SK-MEL-5 (cell line): ENCODE data around the gene HRH2. TPM values are rescaled to one million over a fixed set of nuclear protein-coding genes. Genes with fewer than 3 reads are reported as not detected.

Experiments
- small RNA-seq, 2 experiments: library from RNA; depleted of rRNA; stranded (forward); fragments of <200 nt; gene quantifications; one replicate each; pipeline ENCODE3, GENCODE V24; 2014
- total RNA-seq: library from RNA; depleted of rRNA; stranded (reverse); fragments of >200 nt; shearing (Covaris generic); gene quantifications from 2 replicates; pipeline ENCODE4 v1.2.3, GENCODE V29; 2014; rRNA removed

HRH2 gene
- total RNA-seq, 1 experiment from 2014 or later: 0.55 TPM

Small RNA genes within 50 kb of the gene (small RNA-seq; reads per million reads assigned to genes)
- gene RN7SKP148 (0 to 0.57 reads per million in 2 experiments), gene RNU6-226P (0 reads per million in 2 experiments)

Other genes with a start within 250 kb of the HRH2 start
- not detected in 2 replicates for gene DRD1, start 213.9 kb upstream of the HRH2 start, total RNA-seq
- gene SFXN1, start 179.5 kb upstream of the HRH2 start, total RNA-seq: 77.4 and 104 TPM in 2 replicates
- gene CPLX2, start 213.5 kb downstream of the HRH2 start, total RNA-seq: not detected in 2 replicates